ENCODE measurements around the gene CROCC2.

CROCC2 gene

GRCh38 chr2:240960309-240960970, 54.3 kb downstream of the CROCC2 start:
- no peaks in the 10 kb centered on the region for H3K9me2 ChIP-seq (ENCODE audit: low read depth, low read length)
- no peak overlapping the region for H3K4me2 ChIP-seq (ENCODE audit: low read length)
- peaks cover 12% of the 10 kb centered on the region; the same call in 1 of the 2 replicates for H3K27me3 ChIP-seq (ENCODE audit: insufficient read depth, low read length)
- H3K9me3 ChIP-seq (ENCODE audit: low read length), result no peaks in the 10 kb centered on the region
- H3K4me3 ChIP-seq (ENCODE audit: low read depth, low read length, poor library complexity, severe bottlenecking), result no peak overlapping the region
- H4K20me1 ChIP-seq (ENCODE audit: insufficient read depth, low read length), result no peaks in the 10 kb centered on the region
- no peaks in the 10 kb centered on the region for H3K4me1 ChIP-seq (ENCODE audit: insufficient read depth, low read length, severe bottlenecking)
- no peaks in the 10 kb centered on the region for H3K79me2 ChIP-seq (ENCODE audit: insufficient read depth, low read length)
- H3K9ac ChIP-seq (ENCODE audit: low read length), result no peak overlapping the region
- no peaks in the 10 kb centered on the region for H3K36me3 ChIP-seq (ENCODE audit: insufficient read depth, low read length)
- no peaks in the 10 kb centered on the region for H3F3A ChIP-seq (ENCODE audit: insufficient read depth, low read length)
- TF ChIP-seq EZH2 (IDR thresholded peaks at IDR 0.05; ENCODE audit: borderline replicate concordance, low read length), result no peak
- TF ChIP-seq, protein P1, sequence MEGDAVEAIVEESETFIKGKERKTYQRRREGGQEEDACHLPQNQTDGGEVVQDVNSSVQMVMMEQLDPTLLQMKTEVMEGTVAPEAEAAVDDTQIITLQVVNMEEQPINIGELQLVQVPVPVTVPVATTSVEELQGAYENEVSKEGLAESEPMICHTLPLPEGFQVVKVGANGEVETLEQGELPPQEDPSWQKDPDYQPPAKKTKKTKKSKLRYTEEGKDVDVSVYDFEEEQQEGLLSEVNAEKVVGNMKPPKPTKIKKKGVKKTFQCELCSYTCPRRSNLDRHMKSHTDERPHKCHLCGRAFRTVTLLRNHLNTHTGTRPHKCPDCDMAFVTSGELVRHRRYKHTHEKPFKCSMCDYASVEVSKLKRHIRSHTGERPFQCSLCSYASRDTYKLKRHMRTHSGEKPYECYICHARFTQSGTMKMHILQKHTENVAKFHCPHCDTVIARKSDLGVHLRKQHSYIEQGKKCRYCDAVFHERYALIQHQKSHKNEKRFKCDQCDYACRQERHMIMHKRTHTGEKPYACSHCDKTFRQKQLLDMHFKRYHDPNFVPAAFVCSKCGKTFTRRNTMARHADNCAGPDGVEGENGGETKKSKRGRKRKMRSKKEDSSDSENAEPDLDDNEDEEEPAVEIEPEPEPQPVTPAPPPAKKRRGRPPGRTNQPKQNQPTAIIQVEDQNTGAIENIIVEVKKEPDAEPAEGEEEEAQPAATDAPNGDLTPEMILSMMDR (IDR thresholded peaks at IDR 0.05; ENCODE audit: low read length), result no peak
- no peak overlapping the region for H2AFZ ChIP-seq (ENCODE audit: low read length)
- no peak overlapping the region for H3K27ac ChIP-seq (ENCODE audit: low read depth, low read length, poor library complexity, severe bottlenecking)

GRCh38 chr2:240960971-240961876, 55.1 kb downstream of the CROCC2 start:
- no peaks in the 10 kb centered on the region for H3K4me1 ChIP-seq (ENCODE audit: insufficient read depth, low read length, severe bottlenecking)
- H3K9me3 ChIP-seq (ENCODE audit: low read length), result no peaks in the 10 kb centered on the region
- no peak for TF ChIP-seq EZH2 (IDR thresholded peaks at IDR 0.05; ENCODE audit: borderline replicate concordance, low read length)
- TF ChIP-seq, protein P1 (IDR thresholded peaks at IDR 0.05; ENCODE audit: low read length), result no peak
- H3K4me2 ChIP-seq (ENCODE audit: low read length), result no peak overlapping the region
- no peaks in the 10 kb centered on the region for H4K20me1 ChIP-seq (ENCODE audit: insufficient read depth, low read length)
- H3K9me2 ChIP-seq (ENCODE audit: low read depth, low read length), result no peaks in the 10 kb centered on the region
- H3K27me3 ChIP-seq (ENCODE audit: insufficient read depth, low read length), result peaks cover 12% of the 10 kb centered on the region; the same call in 1 of the 2 replicates
- H3K27ac ChIP-seq (ENCODE audit: low read depth, low read length, poor library complexity, severe bottlenecking), result no peak overlapping the region
- no peak overlapping the region for H3K4me3 ChIP-seq (ENCODE audit: low read depth, low read length, poor library complexity, severe bottlenecking)
- H3F3A ChIP-seq (ENCODE audit: insufficient read depth, low read length), result no peaks in the 10 kb centered on the region
- H3K36me3 ChIP-seq (ENCODE audit: insufficient read depth, low read length), result no peaks in the 10 kb centered on the region
- H3K9ac ChIP-seq (ENCODE audit: low read length), result no peak overlapping the region
- H2AFZ ChIP-seq (ENCODE audit: low read length), result no peak overlapping the region
- H3K79me2 ChIP-seq (ENCODE audit: insufficient read depth, low read length), result no peaks in the 10 kb centered on the region

DNA sequence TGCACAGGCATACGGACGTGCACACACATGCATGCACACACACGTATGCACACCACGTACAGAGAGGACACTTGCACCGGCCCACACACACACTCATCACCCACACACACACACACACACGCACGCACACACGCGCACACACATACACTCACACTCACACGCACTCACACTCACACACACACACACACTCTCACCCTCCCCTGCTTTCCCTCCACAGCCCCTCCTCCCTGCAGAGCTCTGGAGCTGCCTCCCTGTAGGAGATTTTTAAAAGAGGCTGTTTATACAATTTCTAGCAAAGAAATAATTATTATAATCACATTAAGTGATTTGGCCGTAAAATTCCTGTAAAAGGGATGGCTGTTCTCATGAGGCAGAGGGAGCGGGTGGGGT, 55.8 kb downstream of the CROCC2 start:
- Histone ChIP-seq H3K4me3 (ENCODE audit: low read depth, low read length, poor library complexity, severe bottlenecking) (no peak overlapping the region), H3K9me3 (ENCODE audit: low read length) (no peaks in the 10 kb centered on the region), H2AFZ (ENCODE audit: low read length) (no peak overlapping the region), H3K9me2 (ENCODE audit: low read depth, low read length) (no peaks in the 10 kb centered on the region), H3F3A (ENCODE audit: insufficient read depth, low read length) (no peaks in the 10 kb centered on the region), H4K20me1 (ENCODE audit: insufficient read depth, low read length) (no peaks in the 10 kb centered on the region), H3K4me1 (ENCODE audit: insufficient read depth, low read length, severe bottlenecking) (no peaks in the 10 kb centered on the region), H3K27ac (ENCODE audit: low read depth, low read length, poor library complexity, severe bottlenecking) (no peak overlapping the region), H3K79me2 (ENCODE audit: insufficient read depth, low read length) (no peaks in the 10 kb centered on the region), H3K36me3 (ENCODE audit: insufficient read depth, low read length) (no peaks in the 10 kb centered on the region), H3K27me3 (ENCODE audit: insufficient read depth, low read length) (peaks cover 12% of the 10 kb centered on the region; the same call in 1 of the 2 replicates), H3K4me2 (ENCODE audit: low read length) (no peak overlapping the region), H3K9ac (ENCODE audit: low read length) (no peak overlapping the region)
- TF ChIP-seq EZH2 (IDR thresholded peaks at IDR 0.05; ENCODE audit: borderline replicate concordance, low read length), result no peak
- TF ChIP-seq, protein P1 (IDR thresholded peaks at IDR 0.05; ENCODE audit: low read length), result no peak
